ENCODE measurements around the gene RNF115. TPM values are rescaled to one million over a fixed set of nuclear protein-coding genes. Genes with fewer than 3 reads are reported as not detected.

Gene RNF115
- 10 to 100 TPM; 44.5 to 81.6 (median 62.8) TPM for total RNA-seq
- polyA plus RNA-seq, result 10 to 100 TPM in 2 of 3 donors, 1 to 10 TPM in 1; 3.2 to 52.6 (median 24.9) TPM
- long read RNA-seq, donor 1, full-length matches to known transcripts, result 3 of 76 reads
- long read RNA-seq, donor 1, partial matches to known transcripts, result 28 of 76 reads
- long read RNA-seq, donor 1, other reads (novel, unspliced or antisense), result 45 of 76 reads
- long read RNA-seq, donor 2, full-length matches to known transcripts, result 10 of 179 reads
- long read RNA-seq, donor 2, partial matches to known transcripts, result 63 of 179 reads
- long read RNA-seq, donor 2, other reads (novel, unspliced or antisense), result 106 of 179 reads

- Histone ChIP-seq H3K4me3 (peak within 1 kb of the TSS; percentile 91), H3K9me3 (no peaks in the 10 kb centered on the region), H3K27me3 (ENCODE audit: insufficient read depth in 3 of 3, low read length in 2 of 3) (no peaks in the 10 kb centered on the region), H3K36me3 (ENCODE audit: insufficient read depth in 1 of 2, low read depth in 1 of 2) (peaks cover 15 to 37% of the 10 kb centered on the region in 2 donors), H3K27ac (peak within 1 kb of the TSS; percentile 96), H3K4me1 (peaks cover 18% of the 10 kb centered on the region)
- no peak for TF ChIP-seq CTCF (IDR thresholded peaks at IDR 0.05)
- 0 to 2% (median 0%) methylated on average over 61 to 89 of the region's 89 CpGs for WGBS, 3 donors
- intact Hi-C loops (cut with DNase I), result no loop called here
- ATAC-seq (peak; percentile 94 to 96 (median 96)), DNase-seq (peak; percentile 94 to 97)
Observed at GRCh38 chr1:145823565-145824498, at the start of gene RNF115, which contains the start of gene POLR3C. TSS of gene RNF115 (minus strand) at chr1:145824095. CDS start at chr1:145823873, 222 bp downstream. TSS of gene POLR3C (plus strand) at chr1:145824200. CDS start at chr1:145825777, 1,577 bp downstream.

GRCh38 chr1:145871994-145872924 is 48.4 kb upstream of the RNF115 start:
- no peak for TF ChIP-seq CTCF (IDR thresholded peaks at IDR 0.05)
- intact Hi-C loops (cut with DNase I), result no loop called here
- Histone ChIP-seq H3K9me3 (no peaks in the 10 kb centered on the region), H3K36me3 (ENCODE audit: insufficient read depth in 1 of 2, low read depth in 1 of 2) (peaks cover 0 to 9% of the 10 kb centered on the region in 2 donors), H3K4me1 (peaks cover 23% of the 10 kb centered on the region), H3K27me3 (ENCODE audit: insufficient read depth in 3 of 3, low read length in 2 of 3) (no peaks in the 10 kb centered on the region), H3K4me3 (peak overlapping the region; percentile 81), H3K27ac (peak overlapping the region; percentile 88)
- WGBS, 3 donors, result 7 to 13% (median 9%) methylated on average over 45 to 47 of the region's 47 CpGs
- DNase-seq (peak; percentile 86 to 93), ATAC-seq (peak; percentile 93 to 95 (median 94))

GRCh38 chr1:145868232-145868631 is 44.3 kb upstream of the RNF115 start:
- H3K27me3 ChIP-seq (ENCODE audit: insufficient read depth in 3 of 3, low read length in 2 of 3), result no peaks in the 10 kb centered on the region
- DNase-seq (no peak), ATAC-seq (no peak)
- no peaks in the 10 kb centered on the region for H3K9me3 ChIP-seq
- no peak for TF ChIP-seq CTCF (IDR thresholded peaks at IDR 0.05)
- no peak overlapping the region for H3K27ac ChIP-seq
- peaks cover 0 to 38% of the 10 kb centered on the region in 2 donors for H3K36me3 ChIP-seq (ENCODE audit: insufficient read depth in 1 of 2, low read depth in 1 of 2)
- intact Hi-C loops (cut with DNase I), result no loop called here
- peaks cover 23% of the 10 kb centered on the region for H3K4me1 ChIP-seq
- no peak overlapping the region for H3K4me3 ChIP-seq
- 77 to 86% (median 80%) methylated on average over 4 of the region's 4 CpGs for WGBS, 3 donors

GRCh38 chr1:145863282-145864018 is 39.6 kb upstream of the RNF115 start:
- Histone ChIP-seq H3K4me1 (no peaks in the 10 kb centered on the region), H3K4me3 (no peak overlapping the region), H3K27ac (no peak overlapping the region), H3K9me3 (no peaks in the 10 kb centered on the region), H3K27me3 (ENCODE audit: insufficient read depth in 3 of 3, low read length in 2 of 3) (no peaks in the 10 kb centered on the region), H3K36me3 (ENCODE audit: insufficient read depth in 1 of 2, low read depth in 1 of 2) (peaks cover 0 to 38% of the 10 kb centered on the region in 2 donors)
- no peak for TF ChIP-seq CTCF (IDR thresholded peaks at IDR 0.05)
- intact Hi-C loops (cut with DNase I), result no loop called here
- ATAC-seq (no peak), DNase-seq (peak in 1 of 2 donors; percentile 64)
- WGBS, 3 donors, result 66 to 76% (median 69%) methylated on average over 5 of the region's 5 CpGs
